ENCODE measurements around the gene JAKMIP1. TPM values are rescaled to one million over a fixed set of nuclear protein-coding genes. Genes with fewer than 3 reads are reported as not detected.

JAKMIP1 gene
- total RNA-seq, 4 donors from 2014 or later = 0.39 to 4.5 (median 1.9) TPM; not detected in 1

DNA sequence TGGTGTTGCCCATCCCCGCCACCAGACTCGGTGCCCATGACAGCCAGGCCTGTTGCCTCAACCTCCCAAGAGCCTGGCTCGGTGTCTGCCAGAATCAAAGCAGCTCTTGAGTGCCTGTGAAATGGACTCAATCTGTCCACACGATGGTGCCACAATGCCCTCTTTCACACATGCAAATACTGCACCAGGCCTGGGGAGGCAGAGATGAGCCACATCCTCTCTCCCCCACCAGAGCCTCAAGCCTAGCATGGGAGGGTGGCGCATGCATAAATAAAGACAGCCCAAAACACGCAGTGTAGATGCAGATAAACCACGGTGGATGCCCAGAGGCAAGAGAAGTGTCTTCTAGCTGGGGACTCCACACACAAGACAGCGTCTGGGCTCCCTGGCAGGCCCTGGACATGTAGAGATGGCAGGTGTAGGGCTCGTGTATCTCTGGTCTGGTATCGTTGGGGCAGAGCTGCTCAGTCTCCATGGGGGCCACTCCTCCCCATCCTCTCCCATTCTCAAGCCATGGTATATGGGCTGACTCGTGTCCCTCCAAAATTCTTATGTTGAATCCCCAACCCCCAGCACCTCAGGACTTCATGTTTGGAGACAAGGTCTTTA is 65.6 kb downstream of the JAKMIP1 start:
- Histone ChIP-seq H3K4me3 (no peak overlapping the region), H3K27me3 (peaks cover 25% of the 10 kb centered on the region), H3K4me1 (no peaks in the 10 kb centered on the region), H3K9me3 (peaks cover 0 to 7% (median 0%) of the 10 kb centered on the region in 3 donors), H3K27ac (no peak overlapping the region), H3K36me3 (no peaks in the 10 kb centered on the region)
- ATAC-seq = no peak
- TF ChIP-seq, protein P1, sequence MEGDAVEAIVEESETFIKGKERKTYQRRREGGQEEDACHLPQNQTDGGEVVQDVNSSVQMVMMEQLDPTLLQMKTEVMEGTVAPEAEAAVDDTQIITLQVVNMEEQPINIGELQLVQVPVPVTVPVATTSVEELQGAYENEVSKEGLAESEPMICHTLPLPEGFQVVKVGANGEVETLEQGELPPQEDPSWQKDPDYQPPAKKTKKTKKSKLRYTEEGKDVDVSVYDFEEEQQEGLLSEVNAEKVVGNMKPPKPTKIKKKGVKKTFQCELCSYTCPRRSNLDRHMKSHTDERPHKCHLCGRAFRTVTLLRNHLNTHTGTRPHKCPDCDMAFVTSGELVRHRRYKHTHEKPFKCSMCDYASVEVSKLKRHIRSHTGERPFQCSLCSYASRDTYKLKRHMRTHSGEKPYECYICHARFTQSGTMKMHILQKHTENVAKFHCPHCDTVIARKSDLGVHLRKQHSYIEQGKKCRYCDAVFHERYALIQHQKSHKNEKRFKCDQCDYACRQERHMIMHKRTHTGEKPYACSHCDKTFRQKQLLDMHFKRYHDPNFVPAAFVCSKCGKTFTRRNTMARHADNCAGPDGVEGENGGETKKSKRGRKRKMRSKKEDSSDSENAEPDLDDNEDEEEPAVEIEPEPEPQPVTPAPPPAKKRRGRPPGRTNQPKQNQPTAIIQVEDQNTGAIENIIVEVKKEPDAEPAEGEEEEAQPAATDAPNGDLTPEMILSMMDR (IDR thresholded peaks at IDR 0.05) = no peak
- TF ChIP-seq POLR2AphosphoS5 (IDR thresholded peaks at IDR 0.05) = no peak
- TF ChIP-seq POLR2A (IDR thresholded peaks at IDR 0.05) = no peak
- TF ChIP-seq EP300 (IDR thresholded peaks at IDR 0.05) = no peak
- 71 to 90% methylated on average over 2 to 6 of the region's 11 CpGs for WGBS, 2 donors (ENCODE audit: low coverage in 1 of 2)

DNA sequence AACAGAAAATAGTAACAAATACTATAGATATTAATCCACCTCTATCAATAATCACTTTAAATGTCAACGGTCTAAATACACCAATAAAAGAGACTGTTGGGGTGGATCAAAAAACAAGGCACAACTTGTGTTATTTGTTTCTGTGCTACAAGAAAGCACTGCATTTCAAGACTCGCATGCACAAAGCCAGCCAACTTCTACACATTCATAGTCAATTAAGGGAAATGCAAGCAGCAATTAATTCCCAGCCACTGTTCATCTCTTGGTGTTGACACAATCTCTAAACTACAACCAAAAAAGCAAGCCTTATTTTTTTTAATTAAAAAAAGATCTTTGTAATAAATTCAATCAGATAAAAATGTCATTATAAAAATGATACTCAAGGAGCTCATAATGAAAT is 67.6 kb downstream of the JAKMIP1 start:
- ATAC-seq = no peak
- H3K9me3 ChIP-seq = peaks cover 0 to 7% (median 0%) of the 10 kb centered on the region in 3 donors
- H3K4me3 ChIP-seq = no peak overlapping the region
- peaks cover 45% of the 10 kb centered on the region for H3K27me3 ChIP-seq
- H3K27ac ChIP-seq = no peak overlapping the region
- TF ChIP-seq POLR2A (IDR thresholded peaks at IDR 0.05) (no peak), POLR2AphosphoS5 (IDR thresholded peaks at IDR 0.05) (no peak), EP300 (IDR thresholded peaks at IDR 0.05) (no peak)
- TF ChIP-seq, protein P1 (IDR thresholded peaks at IDR 0.05) = no peak
- 70 to 77% methylated on average over 2 of the region's 2 CpGs for WGBS, 2 donors (ENCODE audit: low coverage in 1 of 2)
- no peaks in the 10 kb centered on the region for H3K36me3 ChIP-seq
- no peaks in the 10 kb centered on the region for H3K4me1 ChIP-seq

DNA sequence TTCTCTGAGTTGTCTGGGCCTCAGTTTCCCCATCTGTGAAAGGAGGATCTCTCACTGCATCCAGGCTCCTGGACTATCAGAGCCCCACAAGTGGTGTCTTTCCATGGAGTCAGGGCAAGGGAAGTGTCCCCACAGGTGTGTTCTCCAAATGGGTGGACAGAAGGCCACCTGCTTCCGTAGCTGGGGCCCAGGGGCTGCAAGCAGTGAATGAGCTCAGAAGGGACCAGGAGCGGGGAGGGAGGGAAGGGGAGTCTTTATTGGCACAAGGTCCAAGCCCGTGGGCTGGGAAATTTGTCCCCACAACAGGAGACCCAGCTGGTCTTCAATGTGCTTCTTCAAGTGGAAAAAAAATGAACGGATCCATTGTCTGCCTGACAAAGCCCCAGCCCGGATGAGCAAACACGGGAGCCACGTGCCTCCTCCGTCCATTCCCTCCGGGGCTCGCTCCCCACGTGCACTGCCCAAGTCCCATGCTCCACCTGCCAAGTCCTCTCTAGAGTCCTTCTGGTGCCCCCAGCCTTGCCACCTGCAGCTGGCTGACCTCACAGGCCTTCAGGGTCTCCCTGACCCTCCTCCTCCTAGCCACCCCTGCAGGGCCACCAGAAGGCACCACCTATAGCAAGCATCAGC is 72.0 kb downstream of the JAKMIP1 start:
- Histone ChIP-seq H3K4me1 (no peaks in the 10 kb centered on the region), H3K27ac (no peak overlapping the region), H3K27me3 (peaks cover 36% of the 10 kb centered on the region), H3K36me3 (no peaks in the 10 kb centered on the region), H3K4me3 (no peak overlapping the region), H3K9me3 (no peaks in the 10 kb centered on the region)
- TF ChIP-seq EP300 (IDR thresholded peaks at IDR 0.05) = no peak
- TF ChIP-seq, protein P1 (IDR thresholded peaks at IDR 0.05) = no peak
- no peak for TF ChIP-seq POLR2A (IDR thresholded peaks at IDR 0.05)
- TF ChIP-seq POLR2AphosphoS5 (IDR thresholded peaks at IDR 0.05) = no peak
- no peak for ATAC-seq
- 80 to 100% methylated on average over 2 to 3 of the region's 11 CpGs for WGBS, 2 donors (ENCODE audit: low coverage in 1 of 2)

DNA sequence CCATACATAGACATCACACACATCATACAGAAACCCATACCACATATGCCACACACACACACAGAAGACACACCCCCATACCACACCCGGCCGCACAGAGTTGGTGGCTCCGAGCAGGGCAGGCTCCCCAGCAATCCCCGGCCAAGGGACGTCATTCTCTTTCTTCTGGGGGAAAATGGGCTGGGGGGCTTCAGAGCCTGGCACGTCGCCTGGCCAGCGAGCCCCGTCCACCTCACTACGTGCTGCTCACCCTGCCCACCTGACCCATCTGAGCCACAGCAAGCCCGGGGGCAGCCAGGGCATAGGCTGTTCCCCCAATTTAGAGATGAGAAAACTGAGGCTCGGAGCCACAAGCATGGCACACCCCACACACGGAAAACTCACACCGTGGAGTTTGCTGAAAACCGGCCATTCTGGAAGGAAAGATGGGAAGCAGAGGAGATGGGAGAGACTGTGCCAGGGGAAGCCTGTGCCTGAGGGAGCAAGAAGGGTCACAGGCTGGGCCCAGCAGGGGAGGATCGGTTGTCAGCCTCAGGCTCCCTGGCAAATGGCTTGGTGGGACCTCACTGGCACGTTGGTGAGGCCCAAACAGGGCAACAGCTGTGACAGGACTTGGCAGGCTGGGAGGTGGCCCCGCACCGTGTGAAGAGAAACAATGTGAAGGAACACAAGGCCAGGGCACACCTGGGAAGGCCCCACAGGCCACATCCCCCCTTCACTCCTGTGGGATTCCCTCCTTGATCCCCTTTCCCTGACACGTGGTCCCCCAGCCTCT is 73.2 kb downstream of the JAKMIP1 start:
- TF ChIP-seq EP300 (IDR thresholded peaks at IDR 0.05) = no peak
- TF ChIP-seq, protein P1 (IDR thresholded peaks at IDR 0.05) = no peak
- no peak for TF ChIP-seq POLR2AphosphoS5 (IDR thresholded peaks at IDR 0.05)
- no peak for TF ChIP-seq POLR2A (IDR thresholded peaks at IDR 0.05)
- no peaks in the 10 kb centered on the region for H3K36me3 ChIP-seq
- ATAC-seq = no peak
- no peak overlapping the region for H3K4me3 ChIP-seq
- H3K9me3 ChIP-seq = no peaks in the 10 kb centered on the region
- H3K4me1 ChIP-seq = no peaks in the 10 kb centered on the region
- H3K27me3 ChIP-seq = peaks cover 36% of the 10 kb centered on the region
- H3K27ac ChIP-seq = no peak overlapping the region
- 31% methylated on average over 3 of the region's 20 CpGs; no CpG with 5 or more reads in 1 of the 2 donors for WGBS, 2 donors (ENCODE audit: low coverage in 1 of 2)
